ENCODE measurements around the gene CA7.
A peak's percentile ranks its signal among the peaks of the same experiment; 100 is the strongest.

The CA7 gene

GRCh38 chr16:66848172-66848571 is 4.0 kb downstream of the CA7 start:
- H3K27ac ChIP-seq (ENCODE audit: extremely low read depth, low read depth, low read length), result no peak overlapping the region
- H3K4me1 ChIP-seq (ENCODE audit: control insufficient read depth, insufficient read depth, low read length), result no peaks in the 10 kb centered on the region
- POLR2A ChIA-PET, result interaction anchor here (1.7 kb wide), 1 partner anchor 17 kb away, joined by 4 read pairs; the partner anchor contains the start of gene NAE1
- H3K36me3 ChIP-seq (ENCODE audit: control insufficient read depth in 2 of 2, insufficient read depth in 1 of 2, low read length in 2 of 2), result no peaks in the 10 kb centered on the region
- TF ChIP-seq ZNF561 (tag by site-specific recombination; IDR thresholded peaks at IDR 0.05; ENCODE audit: borderline replicate concordance) (no peak), ZNF37A (tag by site-specific recombination; IDR thresholded peaks at IDR 0.05) (no peak), ZBTB7A (tag by site-specific recombination; IDR thresholded peaks at IDR 0.05; ENCODE audit: low read depth) (no peak), IKZF3 (tag by site-specific recombination; IDR thresholded peaks at IDR 0.05) (no peak), ZFP37 (tag by site-specific recombination; IDR thresholded peaks at IDR 0.05) (no peak), ZNF362 (tag by site-specific recombination; IDR thresholded peaks at IDR 0.05) (no peak), ZNF398 (tag by site-specific recombination; IDR thresholded peaks at IDR 0.05) (no peak), ZNF560 (tag by site-specific recombination; IDR thresholded peaks at IDR 0.05; ENCODE audit: borderline replicate concordance) (no peak), OVOL3 (tag by site-specific recombination; IDR thresholded peaks at IDR 0.05) (no peak), ZNF621 (tag by site-specific recombination; IDR thresholded peaks at IDR 0.05) (no peak), ZBTB26 (tag by site-specific recombination; optimal IDR thresholded peaks at IDR 0.05) (no peak), KLF7 (tag by site-specific recombination; IDR thresholded peaks at IDR 0.05; ENCODE audit: borderline replicate concordance) (no peak), EGR2 (tag by site-specific recombination; IDR thresholded peaks at IDR 0.05; ENCODE audit: low read depth) (no peak), ZBTB10 (tag by site-specific recombination; IDR thresholded peaks at IDR 0.05) (no peak)
- H3K4me3 ChIP-seq (ENCODE audit: low read depth, low read length), result no peak overlapping the region
- CTCF ChIA-PET, result interaction anchor here (0.6 to 6.3 kb wide), 5 partner anchors 17 to 92 kb away, joined by 3 to 42 read pairs (median 3); partner anchors contain the start of gene NAE1
- no peaks in the 10 kb centered on the region for H3K9me3 ChIP-seq (ENCODE audit: control insufficient read depth, insufficient read depth, low read depth, low read length)

GRCh38 chr16:66849021-66849420 is 4.8 kb downstream of the CA7 start:
- TF ChIP-seq ZNF132 (tag by site-specific recombination; IDR thresholded peaks at IDR 0.05; ENCODE audit: borderline replicate concordance) (no peak), PRDM10 (tag by site-specific recombination; IDR thresholded peaks at IDR 0.05) (0 out of 2 replicates have a peak, but pooled peaks have one; percentile 16)
- no peak overlapping the region for H3K27ac ChIP-seq (ENCODE audit: extremely low read depth, low read depth, low read length)
- no peaks in the 10 kb centered on the region for H3K36me3 ChIP-seq (ENCODE audit: control insufficient read depth in 2 of 2, insufficient read depth in 1 of 2, low read length in 2 of 2)
- no peak overlapping the region for H3K4me3 ChIP-seq (ENCODE audit: low read depth, low read length)
- ChIA-PET POLR2A (interaction anchor here (0.9 kb wide), 1 partner anchor 18 kb away, joined by 4 read pairs; the partner anchor contains the start of gene NAE1), CTCF (interaction anchor here (0.9 to 6.3 kb wide), 6 partner anchors 12 to 241 kb away, joined by 3 to 42 read pairs (median 4); partner anchors contain the start of gene NAE1)
- no peaks in the 10 kb centered on the region for H3K9me3 ChIP-seq (ENCODE audit: control insufficient read depth, insufficient read depth, low read depth, low read length)
- H3K4me1 ChIP-seq (ENCODE audit: control insufficient read depth, insufficient read depth, low read length), result no peaks in the 10 kb centered on the region

Data from HEK293 (cell line).